Measurements from ENCODE around the gene RBMS1. TPM values are rescaled to one million over a fixed set of nuclear protein-coding genes. Genes with fewer than 3 reads are reported as not detected.

Gene RBMS1
- polyA plus RNA-seq, 2 of the 4 experiments (the other 2 are of a cell fraction): 51.9 to 108 TPM

GRCh38 chr2:160362541-160362940 lies 131.1 kb downstream of the RBMS1 start:
- CTCF ChIA-PET: interaction anchor here (2.1 to 2.5 kb wide), 2 partner anchors 10 to 15 kb away, joined by 5 to 10 read pairs; no protein-coding TSS in a partner anchor
- ATAC-seq: no peak
- FAIRE-seq: no peak

DNA sequence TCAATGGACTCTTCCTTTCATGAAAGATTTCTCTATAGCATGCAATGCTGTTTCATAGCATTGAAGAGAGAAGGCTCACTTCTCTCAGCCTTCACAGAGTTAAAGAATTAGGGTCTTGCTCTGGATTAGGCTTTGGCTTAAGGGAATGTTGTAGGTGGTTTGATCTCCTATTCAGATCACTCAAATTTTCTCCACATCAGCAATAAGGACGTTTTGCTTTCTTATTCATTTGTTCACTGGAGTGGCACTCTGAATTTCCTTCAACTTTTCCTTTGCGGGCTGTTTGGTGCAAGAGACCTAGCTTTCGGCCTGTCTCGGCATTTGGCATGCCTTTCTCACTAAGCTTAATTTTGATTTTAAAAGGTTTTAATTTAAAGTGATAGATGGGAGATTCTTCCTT lies 131.6 kb downstream of the RBMS1 start:
- no peak for ATAC-seq
- 83% methylated on average over 4 of the region's 4 CpGs for WGBS (ENCODE audit: missing lambda C conversion rate)
- no peak for FAIRE-seq
- peaks cover 98% of the 10 kb centered on the region for H3K4me1 ChIP-seq
- H3K4me3 ChIP-seq: no peak overlapping the region
- POLR2A ChIA-PET: no interaction called here
- TF ChIP-seq CBX8 (IDR thresholded peaks at IDR 0.05) (no peak), MAFK (IDR thresholded peaks at IDR 0.05; ENCODE audit: partially characterized antibody) (peak; percentile 27)
- TF ChIP-seq, protein P1, sequence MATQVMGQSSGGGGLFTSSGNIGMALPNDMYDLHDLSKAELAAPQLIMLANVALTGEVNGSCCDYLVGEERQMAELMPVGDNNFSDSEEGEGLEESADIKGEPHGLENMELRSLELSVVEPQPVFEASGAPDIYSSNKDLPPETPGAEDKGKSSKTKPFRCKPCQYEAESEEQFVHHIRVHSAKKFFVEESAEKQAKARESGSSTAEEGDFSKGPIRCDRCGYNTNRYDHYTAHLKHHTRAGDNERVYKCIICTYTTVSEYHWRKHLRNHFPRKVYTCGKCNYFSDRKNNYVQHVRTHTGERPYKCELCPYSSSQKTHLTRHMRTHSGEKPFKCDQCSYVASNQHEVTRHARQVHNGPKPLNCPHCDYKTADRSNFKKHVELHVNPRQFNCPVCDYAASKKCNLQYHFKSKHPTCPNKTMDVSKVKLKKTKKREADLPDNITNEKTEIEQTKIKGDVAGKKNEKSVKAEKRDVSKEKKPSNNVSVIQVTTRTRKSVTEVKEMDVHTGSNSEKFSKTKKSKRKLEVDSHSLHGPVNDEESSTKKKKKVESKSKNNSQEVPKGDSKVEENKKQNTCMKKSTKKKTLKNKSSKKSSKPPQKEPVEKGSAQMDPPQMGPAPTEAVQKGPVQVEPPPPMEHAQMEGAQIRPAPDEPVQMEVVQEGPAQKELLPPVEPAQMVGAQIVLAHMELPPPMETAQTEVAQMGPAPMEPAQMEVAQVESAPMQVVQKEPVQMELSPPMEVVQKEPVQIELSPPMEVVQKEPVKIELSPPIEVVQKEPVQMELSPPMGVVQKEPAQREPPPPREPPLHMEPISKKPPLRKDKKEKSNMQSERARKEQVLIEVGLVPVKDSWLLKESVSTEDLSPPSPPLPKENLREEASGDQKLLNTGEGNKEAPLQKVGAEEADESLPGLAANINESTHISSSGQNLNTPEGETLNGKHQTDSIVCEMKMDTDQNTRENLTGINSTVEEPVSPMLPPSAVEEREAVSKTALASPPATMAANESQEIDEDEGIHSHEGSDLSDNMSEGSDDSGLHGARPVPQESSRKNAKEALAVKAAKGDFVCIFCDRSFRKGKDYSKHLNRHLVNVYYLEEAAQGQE (IDR thresholded peaks at IDR 0.05): no peak
- H3K27ac ChIP-seq: 0 out of 6 replicates have a peak overlapping the region, but pooled peaks of 1 of the 2 experiments have one; percentile 3
- H3K4me2 ChIP-seq: no peak overlapping the region
- no peak for DNase-seq (ENCODE audit: low read depth in 1 of 2, low spot score in 1 of 2)
- no peaks in the 10 kb centered on the region for H3K9me3 ChIP-seq
- CTCF ChIA-PET: interaction anchor here (1.4 to 2.5 kb wide), 3 partner anchors 9 to 15 kb away, joined by 3 to 10 read pairs (median 4); no protein-coding TSS in a partner anchor

More at GRCh38 chr2:160362541-160362940, 131.1 kb downstream of the RBMS1 start:
- Histone ChIP-seq H3K9me3 (no peaks in the 10 kb centered on the region), H3K27ac (no peak overlapping the region), H3K4me1 (peaks cover 98% of the 10 kb centered on the region), H3K4me2 (no peak overlapping the region), H3K4me3 (no peak overlapping the region)
- no peak for DNase-seq (ENCODE audit: low read depth in 1 of 2, low spot score in 1 of 2)
- POLR2A ChIA-PET: no interaction called here
- WGBS (ENCODE audit: missing lambda C conversion rate): 93% methylated on average over 2 of the region's 2 CpGs
- TF ChIP-seq USF2 (IDR thresholded peaks at IDR 0.05) (no peak), HMGXB4 (CRISPR knock-in tag; IDR thresholded peaks at IDR 0.05; ENCODE audit: borderline replicate concordance) (no peak), NFE2L2 (conservative IDR thresholded peaks at IDR 0.05; ENCODE audit: low read length) (no peak)

- H3K4me1 ChIP-seq: peaks cover 95% of the 10 kb centered on the region
- no peak overlapping the region for H3K4me2 ChIP-seq
- POLR2A ChIA-PET: no interaction called here
- H3K4me3 ChIP-seq: no peak overlapping the region
- no peaks in the 10 kb centered on the region for H3K9me3 ChIP-seq
- DNase-seq (ENCODE audit: low read depth in 1 of 2, low spot score in 1 of 2) (no peak), ATAC-seq (no peak; a peak in 1 of 6 replicates), FAIRE-seq (no peak)
- H3K27ac ChIP-seq: peak overlapping the region in 1 of 2 experiments; percentile 32; a peak in 2 of 6 replicates
- WGBS (ENCODE audit: missing lambda C conversion rate): 85% methylated on average over 5 of the region's 5 CpGs
- CTCF ChIA-PET: interaction anchor here (1.0 kb wide), 1 partner anchor 69 kb away, joined by 3 read pairs; no protein-coding TSS in a partner anchor
- no peak for TF ChIP-seq CBX8 (IDR thresholded peaks at IDR 0.05)
- no peak for TF ChIP-seq TFCP2L1 (CRISPR knock-in tag; IDR thresholded peaks at IDR 0.05)
- no peak for TF ChIP-seq GATA3 (IDR thresholded peaks at IDR 0.05; ENCODE audit: borderline replicate concordance)
- no peak for TF ChIP-seq RNF2 (IDR thresholded peaks at IDR 0.05; ENCODE audit: borderline replicate concordance, low read depth)
- no peak for TF ChIP-seq HEYL (CRISPR knock-in tag; IDR thresholded peaks at IDR 0.05)
- TF ChIP-seq BHLHE40 (IDR thresholded peaks at IDR 0.05; ENCODE audit: low read depth, low read length): no peak
- no peak for TF ChIP-seq KDM5A (IDR thresholded peaks at IDR 0.05)
- TF ChIP-seq HOXA7 (CRISPR knock-in tag; IDR thresholded peaks at IDR 0.05): no peak
- TF ChIP-seq RARB (CRISPR knock-in tag; IDR thresholded peaks at IDR 0.05): no peak
- TF ChIP-seq MAFK (IDR thresholded peaks at IDR 0.05; ENCODE audit: partially characterized antibody): no peak
- no peak for TF ChIP-seq EP300 (IDR thresholded peaks at IDR 0.05)
- TF ChIP-seq ZC3H11A (IDR thresholded peaks at IDR 0.05): no peak
- TF ChIP-seq, protein P1 (IDR thresholded peaks at IDR 0.05): no peak
- TF ChIP-seq ZSCAN20 (CRISPR knock-in tag; IDR thresholded peaks at IDR 0.05): no peak
- TF ChIP-seq ATOH8 (CRISPR knock-in tag; IDR thresholded peaks at IDR 0.05; ENCODE audit: low read depth): no peak
- no peak for TF ChIP-seq HDAC2 (IDR thresholded peaks at IDR 0.05)
- TF ChIP-seq HOXB13 (CRISPR knock-in tag; IDR thresholded peaks at IDR 0.05; ENCODE audit: low read depth): no peak
These were observed 133.4 kb downstream of the RBMS1 start for GRCh38 chr2:160360089-160360757.
